ENCODE data around the gene GABPB2.
A peak's percentile ranks its signal among the peaks of the same experiment; 100 is the strongest.

The GABPB2 gene

DNA sequence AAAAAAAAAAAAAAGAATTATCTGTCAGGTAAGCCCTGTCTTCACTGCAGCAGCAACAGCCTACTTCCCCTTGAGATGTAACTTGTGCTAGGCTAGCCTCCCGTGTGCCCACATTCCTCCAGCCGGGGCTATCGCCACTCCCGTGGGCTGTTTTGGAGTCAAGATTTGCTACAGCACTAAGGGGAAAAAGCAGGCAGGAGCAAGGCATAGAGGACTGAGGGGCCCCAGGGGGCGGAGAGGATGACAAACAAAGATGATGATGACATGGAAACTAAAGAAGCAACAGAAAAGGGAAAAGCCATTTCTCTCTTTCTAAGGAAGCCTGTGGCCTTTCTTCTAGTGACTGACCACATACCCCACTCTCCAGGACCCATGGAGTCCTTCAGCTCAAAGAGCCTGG, 87.8 kb downstream of the GABPB2 start:
- H3K9me3 ChIP-seq (ENCODE audit: control insufficient read depth, insufficient read depth, low read depth, low read length): no peaks in the 10 kb centered on the region
- H3K36me3 ChIP-seq (ENCODE audit: control insufficient read depth in 2 of 2, insufficient read depth in 1 of 2, low read length in 2 of 2): peaks cover 12 to 61% of the 10 kb centered on the region in 2 experiments
- H3K27ac ChIP-seq (ENCODE audit: extremely low read depth, low read depth, low read length): no peak overlapping the region
- no peak for TF ChIP-seq ZNF660 (tag by site-specific recombination; IDR thresholded peaks at IDR 0.05)
- TF ChIP-seq ZNF664 (tag by site-specific recombination; IDR thresholded peaks at IDR 0.05): no peak
- no peak for TF ChIP-seq HOXD13 (CRISPR knock-in tag; IDR thresholded peaks at IDR 0.05; ENCODE audit: borderline replicate concordance)
- TF ChIP-seq, protein P1, sequence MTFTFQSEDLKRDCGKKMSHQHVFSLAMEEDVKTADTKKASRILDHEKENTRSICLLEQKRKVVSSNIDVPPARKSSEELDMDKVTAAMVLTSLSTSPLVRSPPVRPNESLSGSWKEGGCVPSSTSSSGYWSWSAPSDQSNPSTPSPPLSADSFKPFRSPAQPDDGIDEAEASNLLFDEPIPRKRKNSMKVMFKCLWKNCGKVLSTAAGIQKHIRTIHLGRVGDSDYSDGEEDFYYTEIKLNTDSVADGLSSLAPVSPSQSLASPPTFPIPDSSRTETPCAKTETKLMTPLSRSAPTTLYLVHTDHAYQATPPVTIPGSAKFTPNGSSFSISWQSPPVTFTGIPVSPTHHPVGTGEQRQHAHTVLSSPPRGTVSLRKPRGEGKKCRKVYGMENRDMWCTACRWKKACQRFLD (tag by site-specific recombination; IDR thresholded peaks at IDR 0.05): no peak
- TF ChIP-seq ZNF529 (tag by site-specific recombination; IDR thresholded peaks at IDR 0.05; ENCODE audit: insufficient replicate concordance): no peak
- TF ChIP-seq, protein P2, sequence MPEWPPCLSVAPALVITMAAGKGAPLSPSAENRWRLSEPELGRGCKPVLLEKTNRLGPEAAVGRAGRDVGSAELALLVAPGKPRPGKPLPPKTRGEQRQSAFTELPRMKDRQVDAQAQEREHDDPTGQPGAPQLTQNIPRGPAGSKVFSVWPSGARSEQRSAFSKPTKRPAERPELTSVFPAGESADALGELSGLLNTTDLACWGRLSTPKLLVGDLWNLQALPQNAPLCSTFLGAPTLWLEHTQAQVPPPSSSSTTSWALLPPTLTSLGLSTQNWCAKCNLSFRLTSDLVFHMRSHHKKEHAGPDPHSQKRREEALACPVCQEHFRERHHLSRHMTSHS (tag by site-specific recombination; IDR thresholded peaks at IDR 0.05): no peak
- TF ChIP-seq ZNF138 (tag by site-specific recombination; IDR thresholded peaks at IDR 0.05; ENCODE audit: borderline replicate concordance): no peak
- TF ChIP-seq SCRT1 (tag by site-specific recombination; IDR thresholded peaks at IDR 0.05; ENCODE audit: borderline replicate concordance): no peak
- no peak for TF ChIP-seq SALL2 (tag by site-specific recombination; IDR thresholded peaks at IDR 0.05; ENCODE audit: borderline replicate concordance)
- TF ChIP-seq ZNF324 (tag by site-specific recombination; IDR thresholded peaks at IDR 0.05): no peak
- TF ChIP-seq, protein P3, sequence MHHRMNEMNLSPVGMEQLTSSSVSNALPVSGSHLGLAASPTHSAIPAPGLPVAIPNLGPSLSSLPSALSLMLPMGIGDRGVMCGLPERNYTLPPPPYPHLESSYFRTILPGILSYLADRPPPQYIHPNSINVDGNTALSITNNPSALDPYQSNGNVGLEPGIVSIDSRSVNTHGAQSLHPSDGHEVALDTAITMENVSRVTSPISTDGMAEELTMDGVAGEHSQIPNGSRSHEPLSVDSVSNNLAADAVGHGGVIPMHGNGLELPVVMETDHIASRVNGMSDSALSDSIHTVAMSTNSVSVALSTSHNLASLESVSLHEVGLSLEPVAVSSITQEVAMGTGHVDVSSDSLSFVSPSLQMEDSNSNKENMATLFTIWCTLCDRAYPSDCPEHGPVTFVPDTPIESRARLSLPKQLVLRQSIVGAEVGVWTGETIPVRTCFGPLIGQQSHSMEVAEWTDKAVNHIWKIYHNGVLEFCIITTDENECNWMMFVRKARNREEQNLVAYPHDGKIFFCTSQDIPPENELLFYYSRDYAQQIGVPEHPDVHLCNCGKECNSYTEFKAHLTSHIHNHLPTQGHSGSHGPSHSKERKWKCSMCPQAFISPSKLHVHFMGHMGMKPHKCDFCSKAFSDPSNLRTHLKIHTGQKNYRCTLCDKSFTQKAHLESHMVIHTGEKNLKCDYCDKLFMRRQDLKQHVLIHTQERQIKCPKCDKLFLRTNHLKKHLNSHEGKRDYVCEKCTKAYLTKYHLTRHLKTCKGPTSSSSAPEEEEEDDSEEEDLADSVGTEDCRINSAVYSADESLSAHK (tag by site-specific recombination; IDR thresholded peaks at IDR 0.05): no peak
- no peak for TF ChIP-seq ZBTB48 (tag by site-specific recombination; IDR thresholded peaks at IDR 0.05)
- no peak for TF ChIP-seq ZNF175 (tag by site-specific recombination; IDR thresholded peaks at IDR 0.05)
- TF ChIP-seq ZNF274 (IDR thresholded peaks at IDR 0.05; ENCODE audit: low read length): no peak
- no peak for TF ChIP-seq ZNF274 (tag by site-specific recombination; IDR thresholded peaks at IDR 0.05; ENCODE audit: borderline replicate concordance)
- no peak for TF ChIP-seq SP7 (tag by site-specific recombination; IDR thresholded peaks at IDR 0.05)
- no peak for TF ChIP-seq ZNF391 (tag by site-specific recombination; IDR thresholded peaks at IDR 0.05; ENCODE audit: borderline replicate concordance, low read depth)
- no peak overlapping the region for H3K4me3 ChIP-seq (ENCODE audit: low read depth, low read length)
- no peaks in the 10 kb centered on the region for H3K4me1 ChIP-seq (ENCODE audit: control insufficient read depth, insufficient read depth, low read length)
- POLR2A ChIA-PET: interaction anchor here (1.2 kb wide), 1 partner anchor 59 kb away, joined by 3 read pairs; no protein-coding TSS in a partner anchor
- CTCF ChIA-PET: interaction anchor here (0.6 to 6.4 kb wide), 3 partner anchors 59 to 134 kb away, joined by 3 to 124 read pairs (median 10); partner anchors contain the start of gene C1orf56

DNA sequence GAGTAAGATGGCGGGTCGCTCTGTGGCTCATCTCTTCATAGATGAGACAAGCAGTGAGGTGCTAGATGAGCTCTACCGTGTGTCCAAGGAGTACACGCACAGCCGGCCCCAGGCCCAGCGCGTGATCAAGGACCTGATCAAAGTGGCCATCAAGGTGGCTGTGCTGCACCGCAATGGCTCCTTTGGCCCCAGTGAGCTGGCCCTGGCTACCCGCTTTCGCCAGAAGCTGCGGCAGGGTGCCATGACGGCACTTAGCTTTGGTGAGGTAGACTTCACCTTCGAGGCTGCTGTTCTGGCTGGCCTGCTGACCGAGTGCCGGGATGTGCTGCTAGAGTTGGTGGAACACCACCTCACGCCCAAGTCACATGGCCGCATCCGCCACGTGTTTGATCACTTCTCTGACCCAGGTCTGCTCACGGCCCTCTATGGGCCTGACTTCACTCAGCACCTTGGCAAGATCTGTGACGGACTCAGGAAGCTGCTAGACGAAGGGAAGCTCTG, 88.2 kb downstream of the GABPB2 start:
- no peak for TF ChIP-seq ZNF223 (tag by site-specific recombination; IDR thresholded peaks at IDR 0.05)
- TF ChIP-seq ZNF600 (tag by site-specific recombination; IDR thresholded peaks at IDR 0.05): 0 out of 2 replicates have a peak, but pooled peaks have one; percentile 23
- Histone ChIP-seq H3K36me3 (ENCODE audit: control insufficient read depth in 2 of 2, insufficient read depth in 1 of 2, low read length in 2 of 2) (peaks cover 12 to 61% of the 10 kb centered on the region in 2 experiments), H3K27ac (ENCODE audit: extremely low read depth, low read depth, low read length) (no peak overlapping the region)

More for the DNA sequence above, 88.2 kb downstream of the GABPB2 start:
- POLR2A ChIA-PET: interaction anchor here (1.2 kb wide), 1 partner anchor 59 kb away, joined by 3 read pairs; no protein-coding TSS in a partner anchor
- Histone ChIP-seq H3K4me1 (ENCODE audit: control insufficient read depth, insufficient read depth, low read length) (no peaks in the 10 kb centered on the region), H3K4me3 (ENCODE audit: low read depth, low read length) (no peak overlapping the region), H3K9me3 (ENCODE audit: control insufficient read depth, insufficient read depth, low read depth, low read length) (no peaks in the 10 kb centered on the region)
- CTCF ChIA-PET: interaction anchor here (0.6 to 6.4 kb wide), 3 partner anchors 60 to 705 kb away, joined by 3 to 124 read pairs (median 6); partner anchors contain the start of gene MLLT11

All from HEK293 (cell line).